HEK293 (cell line): Measurements from ENCODE around the gene PPRC1.

ENCODE experiments used
- KLF10 ChIP-seq: fragments of 450-650 bp; IDR thresholded peaks from 2 replicates; pipeline ENCODE4 v1.5.1; 2018; ENCODE audit warnings: missing biosample characterization, mild to moderate bottlenecking, missing genetic modification characterization
- OVOL3 ChIP-seq: fragments of 450-650 bp; formaldehyde crosslinking; IDR thresholded peaks from 2 replicates; pipeline ENCODE4 v1.5.1; 2016; ENCODE audit warnings: missing biosample characterization, missing genetic modification characterization
- PRDM1 ChIP-seq: fragments of 450-650 bp; formaldehyde crosslinking; IDR thresholded peaks from 2 replicates; pipeline ENCODE4; 2016; ENCODE audit warnings: missing biosample characterization, missing genetic modification characterization
- REPIN1 ChIP-seq: fragments of 450-650 bp; formaldehyde crosslinking; IDR thresholded peaks from 2 replicates; pipeline ENCODE4 v1.5.1; 2017; ENCODE audit warnings: missing biosample characterization, missing genetic modification characterization, low read depth
- SCRT1 ChIP-seq: fragments of 450-650 bp; formaldehyde crosslinking; IDR thresholded peaks from 2 replicates; pipeline ENCODE4 v1.5.1; 2016; ENCODE audit warnings: missing biosample characterization, missing genetic modification characterization, borderline replicate concordance
- SP3 ChIP-seq: fragments of 450-650 bp; formaldehyde crosslinking; IDR thresholded peaks from 2 replicates; pipeline ENCODE4 v1.5.1; 2016; ENCODE audit warnings: missing biosample characterization, missing genetic modification characterization
- TRIM28 ChIP-seq: IDR thresholded peaks from 2 replicates; pipeline ENCODE4 v1.6.1; 2011; ENCODE audit warnings: low read length, control low read depth, borderline replicate concordance
- ZBTB1 ChIP-seq: fragments of 450-650 bp; formaldehyde crosslinking; IDR thresholded peaks from 2 replicates; pipeline ENCODE4 v1.5.1; 2016; ENCODE audit warnings: missing biosample characterization, missing genetic modification characterization
- ZBTB20 ChIP-seq: fragments of 450-650 bp; formaldehyde crosslinking; IDR thresholded peaks from 2 replicates; pipeline ENCODE4 v1.5.1; 2016; ENCODE audit warnings: missing biosample characterization, missing genetic modification characterization
- ZBTB21 ChIP-seq: fragments of 450-650 bp; formaldehyde crosslinking; IDR thresholded peaks from 2 replicates; pipeline ENCODE4 v1.5.1; 2017; ENCODE audit warnings: missing biosample characterization, missing genetic modification characterization
- ZBTB48 ChIP-seq: fragments of 450-650 bp; formaldehyde crosslinking; IDR thresholded peaks from 2 replicates; pipeline ENCODE4 v1.5.1; 2016; ENCODE audit warnings: missing biosample characterization, missing genetic modification characterization
- ZEB2 ChIP-seq: fragments of 450-650 bp; formaldehyde crosslinking; IDR thresholded peaks from 2 replicates; pipeline ENCODE4 v1.5.1; 2016; ENCODE audit warnings: missing biosample characterization, missing genetic modification characterization
- ZNF155 ChIP-seq: fragments of 450-650 bp; formaldehyde crosslinking; IDR thresholded peaks from 2 replicates; pipeline ENCODE4 v1.5.1; 2016; ENCODE audit warnings: missing biosample characterization, missing genetic modification characterization
- ZNF157 ChIP-seq: fragments of 450-650 bp; formaldehyde crosslinking; IDR thresholded peaks from 2 replicates; pipeline ENCODE4 v1.5.1; 2016; ENCODE audit warnings: missing biosample characterization, missing genetic modification characterization
- ZNF175 ChIP-seq: fragments of 450-650 bp; formaldehyde crosslinking; IDR thresholded peaks from 2 replicates; pipeline ENCODE4 v1.5.1; 2016; ENCODE audit warnings: missing biosample characterization, missing genetic modification characterization
- ZNF19 ChIP-seq: fragments of 450-650 bp; formaldehyde crosslinking; IDR thresholded peaks from 2 replicates; pipeline ENCODE4; 2016; ENCODE audit warnings: missing biosample characterization, missing genetic modification characterization, low read depth
- ZNF223 ChIP-seq: fragments of 450-650 bp; formaldehyde crosslinking; IDR thresholded peaks from 2 replicates; pipeline ENCODE4 v1.5.1; 2016; ENCODE audit warnings: missing biosample characterization, missing genetic modification characterization
- ZNF274 ChIP-seq, 2 experiments: fragments of 200-500 bp in 1 of 2; fragments of 450-650 bp in 1 of 2; sonication (Bioruptor generic) in 1 of 2; formaldehyde crosslinking in 1 of 2; IDR thresholded peaks; 2 replicates each; pipeline versions ENCODE4 v1.5.1 to v1.6.1; 2014 to 2016; ENCODE audit warnings: borderline replicate concordance in 1 of 2, inconsistent platforms in 1 of 2, low read length in 1 of 2, missing biosample characterization in 1 of 2, missing genetic modification characterization in 1 of 2
- ZNF292 ChIP-seq: fragments of 450-650 bp; formaldehyde crosslinking; IDR thresholded peaks from 2 replicates; pipeline ENCODE4 v1.5.1; 2016; ENCODE audit warnings: low read depth, missing biosample characterization, missing genetic modification characterization, borderline replicate concordance
- ZNF324 ChIP-seq: fragments of 450-650 bp; formaldehyde crosslinking; IDR thresholded peaks from 2 replicates; pipeline ENCODE4 v1.5.1; 2016; ENCODE audit warnings: missing biosample characterization, missing genetic modification characterization
- ZNF416 ChIP-seq: fragments of 450-650 bp; formaldehyde crosslinking; IDR thresholded peaks from 2 replicates; pipeline ENCODE4 v1.5.1; 2016; ENCODE audit warnings: missing biosample characterization, missing genetic modification characterization
- ZNF623 ChIP-seq: fragments of 450-650 bp; formaldehyde crosslinking; IDR thresholded peaks from 2 replicates; pipeline ENCODE4 v1.5.1; 2016; ENCODE audit warnings: missing biosample characterization, missing genetic modification characterization
- ZNF747 ChIP-seq: fragments of 450-650 bp; formaldehyde crosslinking; IDR thresholded peaks from 2 replicates; pipeline ENCODE4 v1.5.1; 2016; ENCODE audit warnings: missing biosample characterization, missing genetic modification characterization
- ZNF843 ChIP-seq: fragments of 450-650 bp; formaldehyde crosslinking; IDR thresholded peaks from 2 replicates; pipeline ENCODE4 v1.5.1; 2016; ENCODE audit warnings: missing biosample characterization, missing genetic modification characterization
- TF ChIP-seq, protein P1 (sequence below): fragments of 450-650 bp; formaldehyde crosslinking; IDR thresholded peaks from 2 replicates; pipeline ENCODE4 v1.5.1; 2016; ENCODE audit warnings: missing biosample characterization, missing genetic modification characterization, borderline replicate concordance
- TF ChIP-seq, protein P2 (sequence below): fragments of 450-650 bp; formaldehyde crosslinking; IDR thresholded peaks from 2 replicates; pipeline ENCODE4 v1.5.1; 2016; ENCODE audit warnings: missing biosample characterization, missing genetic modification characterization
- TF ChIP-seq, protein P3 (sequence below): fragments of 450-650 bp; formaldehyde crosslinking; IDR thresholded peaks from 2 replicates; pipeline ENCODE4 v1.5.1; 2016; ENCODE audit warnings: missing biosample characterization, missing genetic modification characterization
- TF ChIP-seq, protein P4 (sequence below): fragments of 450-650 bp; formaldehyde crosslinking; IDR thresholded peaks from 2 replicates; pipeline ENCODE4 v1.5.1; 2016; ENCODE audit warnings: missing biosample characterization, missing genetic modification characterization
- TF ChIP-seq, protein P5 (sequence below): fragments of 450-650 bp; formaldehyde crosslinking; IDR thresholded peaks from 2 replicates; pipeline ENCODE4 v1.5.1; 2016; ENCODE audit warnings: missing biosample characterization, missing genetic modification characterization
- TF ChIP-seq, protein P6 (sequence below): fragments of 450-650 bp; formaldehyde crosslinking; IDR thresholded peaks from 2 replicates; pipeline ENCODE4 v1.5.1; 2016; ENCODE audit warnings: missing biosample characterization, missing genetic modification characterization

The PPRC1 gene

DNA sequence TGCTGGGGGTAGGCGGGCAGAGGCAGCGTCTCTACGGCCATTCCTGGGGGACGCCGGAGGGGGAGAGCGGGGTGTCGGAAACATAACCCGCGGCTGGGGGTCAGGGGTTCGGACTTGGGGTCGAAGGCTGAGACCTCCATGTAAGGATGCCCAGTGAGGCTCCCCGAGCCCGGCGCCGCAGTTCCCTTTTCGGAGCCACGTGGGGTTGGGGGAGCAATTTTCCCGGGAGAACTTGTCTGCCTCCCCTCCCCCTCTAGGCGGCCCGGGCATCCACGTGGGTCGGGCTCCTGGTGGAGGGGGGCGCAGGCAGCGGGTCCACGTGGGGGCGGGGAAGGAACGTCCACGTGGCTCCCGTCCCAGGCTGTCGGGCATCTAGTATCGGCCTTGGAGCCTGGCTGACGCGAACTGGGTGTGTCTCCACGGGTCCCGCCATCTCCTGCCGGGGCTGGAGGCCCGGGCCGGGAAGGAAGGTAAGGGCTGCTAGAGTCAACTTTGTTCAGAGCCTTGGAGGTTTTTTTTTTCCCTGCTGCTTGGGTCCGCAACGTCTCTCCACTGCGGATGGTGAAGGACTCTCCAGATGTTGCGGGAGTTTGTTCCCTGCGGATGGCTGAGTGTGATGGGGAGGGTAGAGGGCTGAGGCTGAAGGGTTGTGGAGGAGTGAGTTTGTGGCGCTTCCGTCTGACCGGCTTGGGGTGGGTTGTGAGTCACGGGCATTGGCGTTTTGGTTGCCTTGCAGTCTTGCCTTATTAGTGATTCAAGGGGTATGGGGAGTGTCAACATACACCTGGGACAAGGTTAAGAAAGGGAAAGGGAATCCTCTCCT lies 744 bp downstream of the PPRC1 start (continued):
- TF ChIP-seq, protein P1, sequence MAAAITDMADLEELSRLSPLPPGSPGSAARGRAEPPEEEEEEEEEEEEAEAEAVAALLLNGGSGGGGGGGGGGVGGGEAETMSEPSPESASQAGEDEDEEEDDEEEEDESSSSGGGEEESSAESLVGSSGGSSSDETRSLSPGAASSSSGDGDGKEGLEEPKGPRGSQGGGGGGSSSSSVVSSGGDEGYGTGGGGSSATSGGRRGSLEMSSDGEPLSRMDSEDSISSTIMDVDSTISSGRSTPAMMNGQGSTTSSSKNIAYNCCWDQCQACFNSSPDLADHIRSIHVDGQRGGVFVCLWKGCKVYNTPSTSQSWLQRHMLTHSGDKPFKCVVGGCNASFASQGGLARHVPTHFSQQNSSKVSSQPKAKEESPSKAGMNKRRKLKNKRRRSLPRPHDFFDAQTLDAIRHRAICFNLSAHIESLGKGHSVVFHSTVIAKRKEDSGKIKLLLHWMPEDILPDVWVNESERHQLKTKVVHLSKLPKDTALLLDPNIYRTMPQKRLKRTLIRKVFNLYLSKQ, result no peak
- TF ChIP-seq SP3 (tag by site-specific recombination), result peak; percentile 82
- TF ChIP-seq ZNF175 (tag by site-specific recombination), result no peak
- TF ChIP-seq ZBTB20, result peak; percentile 56
- no peak for TF ChIP-seq ZNF274 (IDR thresholded peaks at IDR 0.05; ENCODE audit: low read length)
- no peak for TF ChIP-seq ZNF274 (tag by site-specific recombination; IDR thresholded peaks at IDR 0.05; ENCODE audit: borderline replicate concordance)
- TF ChIP-seq, protein P2, sequence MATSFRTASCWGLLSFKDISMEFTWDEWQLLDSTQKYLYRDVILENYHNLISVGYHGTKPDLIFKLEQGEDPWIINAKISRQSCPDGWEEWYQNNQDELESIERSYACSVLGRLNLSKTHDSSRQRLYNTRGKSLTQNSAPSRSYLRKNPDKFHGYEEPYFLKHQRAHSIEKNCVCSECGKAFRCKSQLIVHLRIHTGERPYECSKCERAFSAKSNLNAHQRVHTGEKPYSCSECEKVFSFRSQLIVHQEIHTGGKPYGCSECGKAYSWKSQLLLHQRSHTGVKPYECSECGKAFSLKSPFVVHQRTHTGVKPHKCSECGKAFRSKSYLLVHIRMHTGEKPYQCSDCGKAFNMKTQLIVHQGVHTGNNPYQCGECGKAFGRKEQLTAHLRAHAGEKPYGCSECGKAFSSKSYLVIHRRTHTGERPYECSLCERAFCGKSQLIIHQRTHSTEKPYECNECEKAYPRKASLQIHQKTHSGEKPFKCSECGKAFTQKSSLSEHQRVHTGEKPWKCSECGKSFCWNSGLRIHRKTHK (tag by site-specific recombination), result no peak
- no peak for TF ChIP-seq ZNF155 (tag by site-specific recombination)
- TF ChIP-seq ZNF747 (tag by site-specific recombination), result no peak
- TF ChIP-seq ZNF324, result 0 out of 2 replicates have a peak, but pooled peaks have one; percentile 5
- TF ChIP-seq, protein P3, sequence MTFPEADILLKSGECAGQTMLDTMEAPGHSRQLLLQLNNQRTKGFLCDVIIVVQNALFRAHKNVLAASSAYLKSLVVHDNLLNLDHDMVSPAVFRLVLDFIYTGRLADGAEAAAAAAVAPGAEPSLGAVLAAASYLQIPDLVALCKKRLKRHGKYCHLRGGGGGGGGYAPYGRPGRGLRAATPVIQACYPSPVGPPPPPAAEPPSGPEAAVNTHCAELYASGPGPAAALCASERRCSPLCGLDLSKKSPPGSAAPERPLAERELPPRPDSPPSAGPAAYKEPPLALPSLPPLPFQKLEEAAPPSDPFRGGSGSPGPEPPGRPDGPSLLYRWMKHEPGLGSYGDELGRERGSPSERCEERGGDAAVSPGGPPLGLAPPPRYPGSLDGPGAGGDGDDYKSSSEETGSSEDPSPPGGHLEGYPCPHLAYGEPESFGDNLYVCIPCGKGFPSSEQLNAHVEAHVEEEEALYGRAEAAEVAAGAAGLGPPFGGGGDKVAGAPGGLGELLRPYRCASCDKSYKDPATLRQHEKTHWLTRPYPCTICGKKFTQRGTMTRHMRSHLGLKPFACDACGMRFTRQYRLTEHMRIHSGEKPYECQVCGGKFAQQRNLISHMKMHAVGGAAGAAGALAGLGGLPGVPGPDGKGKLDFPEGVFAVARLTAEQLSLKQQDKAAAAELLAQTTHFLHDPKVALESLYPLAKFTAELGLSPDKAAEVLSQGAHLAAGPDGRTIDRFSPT (tag by site-specific recombination), result peak; percentile 63
- TF ChIP-seq, protein P4, sequence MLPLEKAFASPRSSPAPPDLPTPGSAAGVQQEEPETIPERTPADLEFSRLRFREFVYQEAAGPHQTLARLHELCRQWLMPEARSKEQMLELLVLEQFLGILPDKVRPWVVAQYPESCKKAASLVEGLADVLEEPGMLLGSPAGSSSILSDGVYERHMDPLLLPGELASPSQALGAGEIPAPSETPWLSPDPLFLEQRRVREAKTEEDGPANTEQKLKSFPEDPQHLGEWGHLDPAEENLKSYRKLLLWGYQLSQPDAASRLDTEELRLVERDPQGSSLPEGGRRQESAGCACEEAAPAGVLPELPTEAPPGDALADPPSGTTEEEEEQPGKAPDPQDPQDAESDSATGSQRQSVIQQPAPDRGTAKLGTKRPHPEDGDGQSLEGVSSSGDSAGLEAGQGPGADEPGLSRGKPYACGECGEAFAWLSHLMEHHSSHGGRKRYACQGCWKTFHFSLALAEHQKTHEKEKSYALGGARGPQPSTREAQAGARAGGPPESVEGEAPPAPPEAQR (tag by site-specific recombination), result 0 out of 2 replicates have a peak, but pooled peaks have one; percentile 28
- TF ChIP-seq ZNF157 (tag by site-specific recombination), result no peak
- no peak for TF ChIP-seq ZNF19 (tag by site-specific recombination)
- no peak for TF ChIP-seq TRIM28
- TF ChIP-seq SCRT1 (tag by site-specific recombination), result no peak
- TF ChIP-seq ZBTB1 (tag by site-specific recombination), result no peak
- TF ChIP-seq KLF10 (tag by site-specific recombination), result peak; percentile 87; the same call in 1 of the 2 replicates
- no peak for TF ChIP-seq ZBTB21
- TF ChIP-seq PRDM1 (tag by site-specific recombination), result peak; percentile 78
- TF ChIP-seq, protein P5, sequence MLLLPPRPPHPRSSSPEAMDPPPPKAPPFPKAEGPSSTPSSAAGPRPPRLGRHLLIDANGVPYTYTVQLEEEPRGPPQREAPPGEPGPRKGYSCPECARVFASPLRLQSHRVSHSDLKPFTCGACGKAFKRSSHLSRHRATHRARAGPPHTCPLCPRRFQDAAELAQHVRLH (tag by site-specific recombination), result peak; percentile 41; the same call in 1 of the 2 replicates
- peak; percentile 84 for TF ChIP-seq ZNF223 (tag by site-specific recombination)
- TF ChIP-seq OVOL3 (tag by site-specific recombination), result no peak; the same call in 1 of the 2 replicates
- 0 out of 2 replicates have a peak, but pooled peaks have one; percentile 4 for TF ChIP-seq ZNF623 (tag by site-specific recombination)
- no peak for TF ChIP-seq ZNF416
- TF ChIP-seq ZEB2 (tag by site-specific recombination), result no peak; the same call in 1 of the 2 replicates
- TF ChIP-seq REPIN1 (tag by site-specific recombination), result no peak
- TF ChIP-seq, protein P6, sequence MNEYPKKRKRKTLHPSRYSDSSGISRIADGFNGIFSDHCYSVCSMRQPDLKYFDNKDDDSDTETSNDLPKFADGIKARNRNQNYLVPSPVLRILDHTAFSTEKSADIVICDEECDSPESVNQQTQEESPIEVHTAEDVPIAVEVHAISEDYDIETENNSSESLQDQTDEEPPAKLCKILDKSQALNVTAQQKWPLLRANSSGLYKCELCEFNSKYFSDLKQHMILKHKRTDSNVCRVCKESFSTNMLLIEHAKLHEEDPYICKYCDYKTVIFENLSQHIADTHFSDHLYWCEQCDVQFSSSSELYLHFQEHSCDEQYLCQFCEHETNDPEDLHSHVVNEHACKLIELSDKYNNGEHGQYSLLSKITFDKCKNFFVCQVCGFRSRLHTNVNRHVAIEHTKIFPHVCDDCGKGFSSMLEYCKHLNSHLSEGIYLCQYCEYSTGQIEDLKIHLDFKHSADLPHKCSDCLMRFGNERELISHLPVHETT (tag by site-specific recombination), result no peak; the same call in 1 of the 2 replicates
- no peak for TF ChIP-seq ZNF292 (tag by site-specific recombination)
- no peak for TF ChIP-seq ZNF843 (tag by site-specific recombination)
- TF ChIP-seq ZBTB48 (tag by site-specific recombination), result peak; percentile 40; the same call in 1 of the 2 replicates
